Loucy (cell line): ENCODE data around the gene BAAT.
"Not testable (repeated sequence)": the region's sequence is repeated elsewhere in the genome, so short reads cannot be mapped to it uniquely, and the experiment has no call there.

Experiments
- H2AFZ ChIP-seq: fragments of 200-600 bp; sonication (generic); 2 replicates; pipeline ENCODE4 v1.6.0; 2016; ENCODE audit warnings: antibody characterized with exemption, mild to moderate bottlenecking, low read length, moderate library complexity
- H3F3A ChIP-seq: fragments of 200-600 bp; 2 replicates; pipeline ENCODE4 v1.6.0; 2016; ENCODE audit warnings: antibody characterized with exemption, low read depth, mild to moderate bottlenecking
- H3K27me3 ChIP-seq: fragments of 200-600 bp; sonication (generic); 2 replicates; pipeline ENCODE4 v1.6.1; 2014; ENCODE audit warnings: low read length, mild to moderate bottlenecking; ENCODE audit not compliant: insufficient read depth, poor library complexity, severe bottlenecking
- H3K36me3 ChIP-seq: fragments of 200-600 bp; sonication (generic); 2 replicates; pipeline ENCODE4 v1.6.1; 2016; ENCODE audit warnings: low read length; ENCODE audit not compliant: insufficient read depth
- H3K4me1 ChIP-seq: fragments of 200-600 bp; sonication (generic); 2 replicates; pipeline ENCODE4 v1.5.1; 2014; ENCODE audit warnings: low read length, mild to moderate bottlenecking; ENCODE audit not compliant: insufficient read depth, poor library complexity, severe bottlenecking
- H3K4me2 ChIP-seq: fragments of 200-600 bp; sonication (generic); 2 replicates; pipeline ENCODE4 v1.6.0; 2014; ENCODE audit warnings: antibody characterized with exemption, low read length, low read depth, mild to moderate bottlenecking; ENCODE audit not compliant: poor library complexity, severe bottlenecking
- H3K4me3 ChIP-seq: fragments of 200-600 bp; sonication (generic); 2 replicates; pipeline ENCODE4 v1.5.1; 2014; ENCODE audit warnings: low read length, mild to moderate bottlenecking, mixed read lengths; ENCODE audit not compliant: poor library complexity, severe bottlenecking
- H3K79me2 ChIP-seq: fragments of 200-600 bp; sonication (generic); 2 replicates; pipeline ENCODE4 v1.6.1; 2014; ENCODE audit warnings: low read length; ENCODE audit not compliant: insufficient read depth
- H3K9ac ChIP-seq: fragments of 200-600 bp; sonication (generic); 2 replicates; pipeline ENCODE4 v1.6.0; 2014; ENCODE audit warnings: mild to moderate bottlenecking, low read depth, low read length, moderate library complexity; ENCODE audit not compliant: poor library complexity, severe bottlenecking
- H3K9me2 ChIP-seq: fragments of 200-600 bp; sonication (generic); replicated peaks from 2 replicates; pipeline ENCODE4 v1.6.1; 2016; ENCODE audit warnings: low read depth, low read length, mixed read lengths
- H3K9me3 ChIP-seq: fragments of 200-600 bp; sonication (generic); 2 replicates; pipeline ENCODE4 v1.6.1; 2014; ENCODE audit warnings: mild to moderate bottlenecking, antibody characterized with exemption, low read length, low read depth; ENCODE audit not compliant: insufficient read depth
- H4K20me1 ChIP-seq: fragments of 200-600 bp; sonication (generic); 2 replicates; pipeline ENCODE4 v1.6.0; 2014; ENCODE audit warnings: antibody characterized with exemption, low read length, mild to moderate bottlenecking; ENCODE audit not compliant: insufficient read depth, poor library complexity, severe bottlenecking
- EZH2phosphoT487 ChIP-seq: fragments of 200-600 bp; IDR thresholded peaks from 2 replicates; pipeline ENCODE4 v1.6.1; 2018; ENCODE audit warnings: antibody characterized with exemption, mild to moderate bottlenecking, moderate library complexity, borderline replicate concordance
- TF ChIP-seq, protein P1 (sequence below): fragments of 200-600 bp; sonication (generic); conservative IDR thresholded peaks from 2 replicates; pipeline ENCODE4 v1.5.1; 2014; ENCODE audit warnings: mild to moderate bottlenecking, antibody characterized with exemption, low read length

The BAAT gene

DNA sequence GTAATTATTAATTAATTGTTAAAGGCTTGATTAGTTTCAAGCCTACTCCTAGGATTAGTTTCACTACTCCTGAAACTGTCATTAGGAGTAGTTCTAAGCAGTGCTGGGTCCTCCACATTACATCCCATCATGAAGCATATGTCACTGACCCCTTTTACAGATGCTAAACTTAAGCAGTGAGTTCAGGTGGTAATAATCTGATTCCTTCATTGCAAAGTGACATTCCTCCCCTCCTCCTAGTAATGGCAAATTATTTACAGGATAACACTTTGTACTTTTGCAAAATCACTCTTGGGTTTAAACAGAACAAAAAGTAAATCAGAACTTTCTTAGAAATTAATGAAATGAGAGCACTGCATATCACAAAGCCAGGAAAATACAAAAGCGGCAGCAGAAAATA is 52.4 kb downstream of the BAAT start:
- Histone ChIP-seq H3K9me2 (no peaks in the 10 kb centered on the region), H4K20me1 (no peaks in the 10 kb centered on the region), H3K27me3 (no peaks in the 10 kb centered on the region), H3F3A (no peaks in the 10 kb centered on the region), H3K9ac (no peak overlapping the region), H3K4me1 (no peaks in the 10 kb centered on the region), H3K4me2 (no peak overlapping the region), H3K9me3 (no peaks in the 10 kb centered on the region), H3K4me3 (no peak overlapping the region), H2AFZ (no peak overlapping the region), H3K79me2 (no peaks in the 10 kb centered on the region), H3K36me3 (no peaks in the 10 kb centered on the region)
- TF ChIP-seq, protein P1, sequence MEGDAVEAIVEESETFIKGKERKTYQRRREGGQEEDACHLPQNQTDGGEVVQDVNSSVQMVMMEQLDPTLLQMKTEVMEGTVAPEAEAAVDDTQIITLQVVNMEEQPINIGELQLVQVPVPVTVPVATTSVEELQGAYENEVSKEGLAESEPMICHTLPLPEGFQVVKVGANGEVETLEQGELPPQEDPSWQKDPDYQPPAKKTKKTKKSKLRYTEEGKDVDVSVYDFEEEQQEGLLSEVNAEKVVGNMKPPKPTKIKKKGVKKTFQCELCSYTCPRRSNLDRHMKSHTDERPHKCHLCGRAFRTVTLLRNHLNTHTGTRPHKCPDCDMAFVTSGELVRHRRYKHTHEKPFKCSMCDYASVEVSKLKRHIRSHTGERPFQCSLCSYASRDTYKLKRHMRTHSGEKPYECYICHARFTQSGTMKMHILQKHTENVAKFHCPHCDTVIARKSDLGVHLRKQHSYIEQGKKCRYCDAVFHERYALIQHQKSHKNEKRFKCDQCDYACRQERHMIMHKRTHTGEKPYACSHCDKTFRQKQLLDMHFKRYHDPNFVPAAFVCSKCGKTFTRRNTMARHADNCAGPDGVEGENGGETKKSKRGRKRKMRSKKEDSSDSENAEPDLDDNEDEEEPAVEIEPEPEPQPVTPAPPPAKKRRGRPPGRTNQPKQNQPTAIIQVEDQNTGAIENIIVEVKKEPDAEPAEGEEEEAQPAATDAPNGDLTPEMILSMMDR: no peak
- no peak for TF ChIP-seq EZH2phosphoT487

DNA sequence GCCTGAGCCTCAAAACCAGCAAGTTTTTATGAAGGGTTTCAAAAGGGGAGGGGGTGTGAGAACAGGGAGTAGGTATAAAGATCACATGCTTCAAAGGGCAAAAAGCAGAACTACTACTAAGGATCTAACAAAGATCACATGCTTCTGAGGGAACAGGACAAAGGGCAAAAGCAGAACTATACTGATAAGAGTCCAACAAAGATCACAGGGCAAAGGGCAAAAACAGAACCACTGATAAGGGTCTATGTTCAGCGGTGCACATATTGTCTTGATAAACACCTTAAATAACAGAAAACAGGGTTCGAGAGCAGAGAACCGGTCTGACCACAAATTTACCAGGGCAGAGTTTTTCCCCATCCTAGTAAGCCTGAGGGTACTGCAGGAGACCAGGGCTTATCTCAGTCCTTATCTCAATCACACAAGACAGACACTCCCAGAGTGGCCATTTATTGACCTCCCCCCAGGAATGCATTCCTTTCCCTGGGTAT is 57.3 kb downstream of the BAAT start:
- not testable (repeated sequence) for H3K27me3 ChIP-seq, H3K4me3 ChIP-seq, H3K4me1 ChIP-seq, H3K9me3 ChIP-seq, H4K20me1 ChIP-seq, H3K9ac ChIP-seq, H3F3A ChIP-seq, H3K4me2 ChIP-seq, H2AFZ ChIP-seq, H3K36me3 ChIP-seq, H3K9me2 ChIP-seq, H3K79me2 ChIP-seq

DNA sequence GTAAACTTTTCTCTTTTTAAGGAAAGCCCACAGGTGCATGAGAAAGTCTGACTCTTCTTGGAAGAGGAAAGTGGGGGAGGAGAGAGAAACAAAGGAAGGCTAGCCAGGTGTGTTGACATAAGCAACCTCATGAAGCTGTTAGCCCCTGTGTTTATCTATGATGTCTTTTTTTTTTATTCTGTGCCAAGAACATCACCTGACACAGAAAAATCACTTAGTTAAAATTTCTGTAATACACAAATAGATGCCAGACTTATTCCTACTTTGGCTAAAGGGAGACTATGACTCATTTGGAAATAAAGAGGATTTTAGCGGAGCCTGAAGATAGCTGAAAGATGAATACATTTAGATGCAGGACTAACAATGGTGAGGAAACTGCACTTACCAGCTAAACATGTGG is 58.3 kb downstream of the BAAT start:
- Histone ChIP-seq H2AFZ (no peak overlapping the region), H3K27me3 (no peaks in the 10 kb centered on the region), H3K79me2 (no peaks in the 10 kb centered on the region), H3K36me3 (no peaks in the 10 kb centered on the region), H3K9me3 (no peaks in the 10 kb centered on the region), H3K4me1 (no peaks in the 10 kb centered on the region), H3F3A (no peaks in the 10 kb centered on the region), H3K9ac (no peak overlapping the region), H3K4me3 (no peak overlapping the region), H3K4me2 (no peak overlapping the region), H3K9me2 (no peaks in the 10 kb centered on the region), H4K20me1 (no peaks in the 10 kb centered on the region)
- TF ChIP-seq, protein P1: no peak
- TF ChIP-seq EZH2phosphoT487: no peak

DNA sequence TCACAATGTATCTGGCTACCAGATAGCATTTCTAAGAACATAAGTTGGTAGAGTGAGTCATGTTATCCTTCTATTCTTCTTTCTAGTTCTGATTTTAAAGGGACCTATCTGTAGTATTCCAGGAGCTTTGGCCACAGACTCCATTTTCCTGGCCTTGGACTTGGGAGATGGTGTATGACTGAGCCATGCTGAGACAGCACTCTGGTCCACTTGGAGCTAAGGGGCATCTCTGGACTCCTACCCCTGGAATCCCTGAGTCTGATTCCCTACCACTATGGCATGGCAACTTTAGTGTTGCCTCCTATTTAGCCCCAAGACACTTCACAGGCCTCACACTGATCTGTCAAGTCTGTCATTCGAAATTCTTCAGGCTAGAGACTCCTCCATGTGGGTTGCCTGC is 58.8 kb downstream of the BAAT start:
- Histone ChIP-seq H4K20me1 (no peaks in the 10 kb centered on the region), H3K9me2 (no peaks in the 10 kb centered on the region), H3K9me3 (no peaks in the 10 kb centered on the region), H3K79me2 (no peaks in the 10 kb centered on the region), H3K4me2 (no peak overlapping the region), H3F3A (no peaks in the 10 kb centered on the region), H3K4me1 (no peaks in the 10 kb centered on the region), H2AFZ (no peak overlapping the region), H3K9ac (no peak overlapping the region), H3K27me3 (no peaks in the 10 kb centered on the region), H3K36me3 (no peaks in the 10 kb centered on the region), H3K4me3 (no peak overlapping the region)
- TF ChIP-seq EZH2phosphoT487: no peak
- TF ChIP-seq, protein P1: no peak
